ENCODE measurements around the gene KRT80.

Gene KRT80

DNA sequence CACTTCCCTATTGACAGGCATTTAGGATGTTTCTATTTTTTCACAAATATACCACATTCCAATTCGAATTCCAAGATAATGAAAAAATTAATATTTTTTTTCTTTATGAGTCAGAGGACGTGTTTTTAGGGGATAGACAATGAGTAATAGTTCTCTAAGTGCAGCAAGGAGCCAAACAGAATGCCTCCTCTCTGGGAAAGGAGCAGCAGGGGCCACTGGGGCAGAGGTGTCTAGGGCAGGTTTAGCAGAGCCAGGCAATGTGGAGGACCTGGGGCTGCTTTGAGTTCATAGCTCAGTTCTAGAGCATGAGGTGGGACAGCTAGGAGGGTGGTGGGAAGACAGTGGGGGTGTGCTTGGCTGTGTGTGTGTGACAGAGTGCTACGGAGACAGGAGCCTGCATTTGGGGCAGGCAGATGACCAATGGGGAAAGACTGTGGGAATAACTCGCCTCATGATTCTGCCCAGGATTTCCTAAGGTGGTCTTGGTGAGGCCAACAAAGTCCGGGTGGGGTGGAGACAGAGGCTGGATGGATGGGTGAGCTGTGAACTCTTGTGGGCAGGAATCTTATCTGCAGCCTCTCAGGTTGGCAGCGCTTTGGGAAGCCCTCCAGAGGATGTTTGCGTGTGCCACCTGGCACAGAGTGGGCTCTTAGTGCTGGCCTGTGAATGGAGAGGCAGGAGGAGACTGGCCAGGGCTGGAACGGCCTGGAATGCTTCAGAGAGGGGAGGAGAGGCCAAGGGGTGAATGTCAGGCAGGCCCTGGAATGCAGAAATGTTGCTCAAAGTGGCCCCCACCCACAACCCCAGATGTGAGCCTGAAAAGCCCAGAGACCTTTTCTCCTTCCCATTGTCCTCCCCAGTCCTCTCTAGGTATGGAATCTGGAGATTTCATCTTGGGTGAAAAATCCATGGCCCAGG lies 38.8 kb upstream of the KRT80 start:
- Histone ChIP-seq H3K27ac (peak overlapping the region in 10 of 21 experiments; percentile 11 to 71 (median 58)), H3K4me3 (no peak overlapping the region)

DNA sequence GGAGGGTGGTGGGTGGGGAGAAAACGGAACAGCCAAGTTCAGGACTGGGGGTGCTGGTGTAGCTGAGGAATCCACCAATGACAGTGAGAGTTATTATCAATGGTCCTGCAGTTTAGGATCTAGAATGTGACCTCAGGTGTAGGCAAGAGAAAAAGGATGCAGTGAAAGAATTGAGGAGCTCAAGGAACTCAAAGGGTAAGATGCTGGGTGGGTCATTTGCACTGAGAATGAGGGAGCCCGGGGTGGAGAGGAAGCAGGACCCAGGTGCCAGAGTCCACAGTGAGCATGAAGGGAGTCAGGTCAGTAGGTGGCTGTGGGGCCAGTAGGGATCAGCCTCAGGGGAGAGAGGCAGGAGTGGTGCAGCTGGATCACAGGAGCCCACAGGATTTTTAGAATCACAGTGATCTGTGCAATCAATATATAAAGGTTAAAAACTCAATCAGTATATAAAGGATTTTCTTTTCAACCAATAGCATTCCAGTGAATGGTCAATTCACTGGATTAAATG lies 38.1 kb upstream of the KRT80 start:
- no peak overlapping the region for H3K27ac ChIP-seq
- no peak overlapping the region for H3K4me3 ChIP-seq

DNA sequence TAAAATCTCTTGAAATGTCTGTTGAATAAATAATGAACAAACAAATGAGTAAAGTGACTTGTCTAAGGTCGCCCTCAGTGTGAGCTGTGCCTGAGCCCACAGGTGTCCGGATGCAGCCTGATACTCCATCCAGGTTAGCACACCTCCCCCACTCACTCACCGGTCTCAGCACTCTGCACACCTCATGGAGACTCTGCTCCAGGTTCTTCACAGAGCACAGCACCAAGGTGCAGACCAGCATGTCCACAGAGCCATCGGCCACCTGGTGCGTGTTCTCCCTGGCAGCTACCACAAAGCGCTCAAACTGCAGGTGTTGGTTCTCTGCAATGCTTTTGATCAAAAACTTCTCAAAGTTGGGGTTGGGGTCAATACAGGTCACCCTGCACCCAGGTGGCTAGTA lies 37.1 kb upstream of the KRT80 start:
- H3K4me3 ChIP-seq: no peak overlapping the region
- no peak overlapping the region for H3K27ac ChIP-seq

DNA sequence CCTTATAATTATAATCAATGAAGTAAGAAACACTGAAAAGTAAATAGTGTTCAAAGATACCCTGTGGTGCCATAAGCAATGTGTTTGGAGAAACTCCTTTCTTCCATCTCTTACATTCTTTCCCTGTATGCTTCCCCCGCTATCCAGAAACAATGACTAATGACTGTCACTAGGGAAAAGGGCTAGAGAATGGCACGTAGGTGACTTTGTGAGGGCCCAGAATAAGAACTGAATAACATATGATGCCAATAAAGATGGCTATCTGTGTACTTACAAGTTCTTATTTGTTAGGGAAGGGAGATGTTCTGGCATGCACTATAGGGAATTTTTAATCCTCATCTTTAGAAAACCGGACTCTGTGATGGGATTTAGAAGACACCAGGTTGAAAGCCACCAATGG lies 36.6 kb upstream of the KRT80 start:
- no peak overlapping the region for H3K27ac ChIP-seq
- no peak overlapping the region for H3K4me3 ChIP-seq

DNA sequence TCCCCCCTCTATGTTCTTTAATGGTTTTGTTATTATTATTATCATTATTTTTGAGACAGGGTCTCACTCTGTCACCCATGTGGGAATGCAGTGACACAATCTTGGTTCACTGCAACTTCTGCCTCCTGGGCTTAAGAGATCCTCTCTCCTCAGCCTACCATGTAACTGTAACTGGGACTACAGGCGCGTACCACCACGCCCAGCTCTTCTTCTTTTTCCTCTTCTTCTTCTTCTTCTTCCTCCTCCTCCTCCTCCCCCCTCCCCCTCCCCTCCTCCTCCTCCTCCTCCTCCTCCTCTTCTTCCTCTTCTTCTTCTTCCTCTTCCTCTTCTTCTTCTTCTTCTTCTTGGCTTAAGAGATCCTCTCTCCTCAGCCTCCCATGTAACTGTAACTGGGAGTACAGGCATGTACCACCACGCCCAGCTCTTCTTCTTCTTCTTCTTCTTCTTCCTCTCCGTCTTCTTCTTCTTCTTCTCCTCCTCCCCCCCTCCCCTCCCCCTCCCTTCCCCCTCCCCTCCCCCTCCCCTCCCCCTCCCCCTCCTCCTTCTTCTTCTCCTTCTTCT lies 35.9 kb upstream of the KRT80 start:
- no peak overlapping the region for H3K4me3 ChIP-seq
- H3K27ac ChIP-seq: no peak overlapping the region

DNA sequence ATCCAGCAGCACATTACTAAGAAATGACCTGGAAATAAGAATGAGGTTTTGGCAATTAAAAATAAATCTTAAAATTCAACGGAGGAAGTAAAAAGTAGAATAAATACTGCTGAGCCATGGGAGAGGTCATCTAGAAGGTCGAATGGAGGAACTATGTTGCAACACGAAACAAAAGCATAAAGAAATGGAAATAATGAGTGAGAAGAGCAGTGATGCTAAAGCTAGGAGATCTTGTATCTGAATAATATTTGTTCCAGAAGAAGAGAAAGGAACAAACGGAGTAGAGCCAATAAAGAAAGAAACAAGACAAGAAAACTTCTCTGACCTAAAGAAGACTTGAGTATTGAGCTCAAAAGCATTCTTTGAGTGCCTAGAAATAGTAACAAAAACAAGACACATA lies 34.6 kb upstream of the KRT80 start:
- H3K27ac ChIP-seq: no peak overlapping the region

DNA sequence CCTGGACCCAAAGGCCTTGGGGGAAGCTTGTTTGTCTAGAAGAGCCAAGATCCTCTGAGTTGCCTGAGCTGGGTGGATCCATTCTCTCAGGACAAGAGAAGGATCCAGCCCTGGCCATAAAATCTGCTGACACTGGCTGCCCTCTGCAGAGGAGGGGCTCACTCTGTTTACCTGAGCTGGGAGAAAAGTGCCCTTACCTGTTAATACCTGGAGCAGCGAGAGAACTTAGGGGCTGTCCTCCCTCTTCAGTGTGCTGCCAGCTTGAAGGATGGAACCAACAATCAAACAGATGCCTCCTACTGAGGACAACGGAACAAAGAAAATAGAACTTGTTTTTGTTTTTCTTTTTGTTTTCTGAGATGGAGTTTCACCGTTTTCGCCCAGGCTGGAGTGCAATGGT lies 33.9 kb upstream of the KRT80 start:
- Histone ChIP-seq H3K4me3 (no peak overlapping the region), H3K27ac (no peak overlapping the region)

More for the DNA sequence above, 34.6 kb upstream of the KRT80 start:
- H3K4me3 ChIP-seq: no peak overlapping the region

DNA sequence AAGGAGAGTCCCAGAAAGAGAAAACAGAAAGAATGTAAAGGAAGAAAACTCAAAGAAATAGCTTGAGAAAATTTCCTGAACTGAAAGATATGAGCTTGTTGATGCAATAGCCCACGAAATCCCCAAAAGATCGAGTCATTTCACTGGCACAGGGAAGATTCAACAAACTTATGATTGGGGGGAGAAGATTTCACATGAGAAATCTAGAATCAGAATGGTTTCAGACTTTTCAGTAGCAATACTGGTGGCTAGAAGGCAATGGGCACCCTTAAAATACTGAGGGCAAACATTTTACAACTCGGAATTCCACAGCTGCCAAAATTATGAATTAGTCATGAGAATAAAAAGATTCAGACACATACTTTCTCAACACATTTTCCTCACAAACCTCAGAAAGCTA lies 32.3 kb upstream of the KRT80 start:
- Histone ChIP-seq H3K27ac (no peak overlapping the region), H3K4me3 (no peak overlapping the region)

DNA sequence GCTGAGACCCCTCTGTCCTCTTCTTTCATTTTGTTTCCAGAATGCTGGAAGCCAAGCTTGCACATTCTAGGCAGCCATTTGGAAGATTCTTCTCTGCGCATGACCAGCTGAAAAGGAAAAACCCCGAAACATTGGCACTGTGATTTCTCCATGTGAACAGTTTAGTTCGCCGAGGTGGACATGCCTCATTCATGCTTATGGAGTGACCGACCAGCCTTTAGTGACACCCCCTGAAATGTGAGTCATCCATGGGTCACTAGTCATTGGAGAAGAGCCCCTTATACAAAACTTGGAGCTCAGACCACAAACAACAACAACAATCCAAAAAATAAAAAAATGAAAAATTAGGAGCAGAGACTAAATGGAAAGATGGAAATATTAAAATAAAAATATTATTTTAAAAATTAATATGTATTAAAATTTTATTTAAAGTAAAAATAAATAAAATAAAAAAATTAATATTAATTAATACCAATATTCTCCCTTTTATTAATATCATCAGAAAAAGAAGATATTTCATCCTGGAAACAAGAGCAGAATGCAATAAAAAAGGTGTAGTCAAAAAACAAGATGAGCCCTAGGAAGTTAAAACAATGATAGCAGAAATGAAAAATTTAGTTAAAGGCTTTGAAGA lies 31.7 kb upstream of the KRT80 start:
- Histone ChIP-seq H3K27ac (no peak overlapping the region), H3K4me3 (no peak overlapping the region)

DNA sequence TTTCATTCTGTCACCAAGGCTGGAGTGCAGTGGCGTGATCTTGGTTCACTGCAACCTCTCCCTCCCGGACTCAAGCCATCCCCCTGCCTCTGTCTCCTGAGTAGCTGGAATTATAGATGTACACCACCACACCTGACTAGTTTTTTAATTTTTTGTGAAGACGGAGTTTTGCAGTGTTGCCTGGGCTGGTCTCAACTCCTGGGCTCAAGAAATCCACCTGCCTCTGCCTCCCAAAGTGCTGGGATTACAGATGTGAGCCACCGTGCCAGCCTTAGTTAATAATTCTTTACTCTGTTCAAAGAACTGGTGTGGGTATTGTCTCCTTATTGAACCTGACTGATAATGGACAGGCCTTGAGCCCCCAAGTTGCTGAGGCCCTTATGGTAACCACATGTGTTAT lies 30.9 kb upstream of the KRT80 start:
- Histone ChIP-seq H3K4me3 (no peak overlapping the region), H3K27ac (no peak overlapping the region)

DNA sequence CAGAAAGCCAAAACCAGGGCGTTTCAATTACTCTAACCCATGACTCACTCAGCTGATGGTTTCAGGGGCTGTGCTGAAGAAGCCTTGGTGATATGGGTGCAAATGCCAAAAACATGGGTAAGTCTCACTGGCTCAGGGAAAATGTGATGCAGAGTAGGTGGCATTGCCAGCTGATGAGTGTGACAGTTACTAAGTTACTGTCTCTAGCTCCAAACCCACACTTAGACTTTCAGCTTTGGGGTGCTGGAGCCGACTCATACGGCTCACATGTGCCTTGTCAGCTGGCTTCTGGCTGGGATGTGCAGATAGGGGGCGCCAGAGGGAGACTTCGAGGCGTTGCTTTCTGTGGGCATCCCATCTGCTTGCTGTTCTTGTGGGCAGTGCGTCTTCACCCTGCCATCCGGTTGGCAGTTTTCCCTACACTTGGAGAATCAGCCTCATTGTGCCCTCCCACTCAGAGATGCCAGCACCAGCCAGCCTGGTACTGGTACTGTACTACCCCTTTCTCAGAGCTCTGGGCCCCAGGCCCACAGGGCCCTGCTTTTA lies 30.2 kb upstream of the KRT80 start:
- Histone ChIP-seq H3K27ac (peak overlapping the region in 3 of 21 experiments; percentile 6 to 32 (median 14)), H3K4me3 (no peak overlapping the region)

DNA sequence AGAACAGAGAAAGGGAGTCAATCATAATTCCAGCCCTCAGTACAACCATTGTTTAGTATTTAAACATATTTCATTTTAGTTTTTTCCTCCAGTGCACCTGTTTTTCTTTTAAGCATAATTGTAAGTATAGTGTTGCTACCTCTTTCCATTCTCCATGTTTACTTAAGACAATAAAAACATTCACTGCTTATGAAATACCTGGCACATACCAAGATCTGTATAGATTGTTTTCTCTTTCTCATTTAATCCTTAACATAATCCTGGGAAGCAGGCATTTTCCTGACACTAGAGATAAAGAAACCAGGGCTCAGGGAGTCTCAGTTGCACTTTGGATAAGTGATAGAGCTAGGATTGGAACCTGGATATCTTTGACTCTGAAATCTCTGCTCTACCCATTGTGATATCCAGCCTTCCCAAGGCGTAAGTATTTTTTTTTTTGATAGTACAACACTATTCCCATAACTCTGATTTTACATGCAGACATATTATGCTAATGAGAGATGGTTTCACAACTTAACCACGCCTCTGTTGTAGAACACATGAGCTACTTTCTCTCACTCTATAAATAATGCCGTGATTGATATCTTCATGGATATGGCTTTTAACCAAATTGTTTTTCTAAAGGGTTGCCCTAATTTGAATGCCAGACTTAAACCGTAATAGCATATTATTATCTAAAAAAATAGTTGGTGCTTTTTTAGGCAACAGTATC lies 29.4 kb upstream of the KRT80 start:
- peak overlapping the region in 1 of 21 experiments; percentile 19 for H3K27ac ChIP-seq
- H3K4me3 ChIP-seq: no peak overlapping the region

DNA sequence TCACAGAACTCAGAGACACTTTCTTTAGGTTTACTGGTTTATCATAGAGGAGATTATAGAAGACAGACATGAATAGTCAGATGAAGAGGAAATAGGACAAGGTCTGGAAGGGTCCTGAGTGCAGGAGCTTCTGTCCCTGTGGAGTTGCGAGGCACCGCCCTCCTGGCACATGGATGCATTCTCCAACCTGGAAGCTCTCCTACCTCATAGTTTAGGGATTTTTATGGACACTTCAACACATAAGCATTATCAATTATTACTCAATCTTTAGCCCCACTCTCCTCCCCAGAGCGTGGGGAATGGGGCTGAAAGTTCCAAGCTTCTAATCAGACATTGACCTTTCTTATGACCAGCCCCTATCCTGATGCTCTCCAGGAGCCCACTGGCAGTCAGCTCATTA lies 28.7 kb upstream of the KRT80 start:
- no peak overlapping the region for H3K4me3 ChIP-seq
- H3K27ac ChIP-seq: no peak overlapping the region

DNA sequence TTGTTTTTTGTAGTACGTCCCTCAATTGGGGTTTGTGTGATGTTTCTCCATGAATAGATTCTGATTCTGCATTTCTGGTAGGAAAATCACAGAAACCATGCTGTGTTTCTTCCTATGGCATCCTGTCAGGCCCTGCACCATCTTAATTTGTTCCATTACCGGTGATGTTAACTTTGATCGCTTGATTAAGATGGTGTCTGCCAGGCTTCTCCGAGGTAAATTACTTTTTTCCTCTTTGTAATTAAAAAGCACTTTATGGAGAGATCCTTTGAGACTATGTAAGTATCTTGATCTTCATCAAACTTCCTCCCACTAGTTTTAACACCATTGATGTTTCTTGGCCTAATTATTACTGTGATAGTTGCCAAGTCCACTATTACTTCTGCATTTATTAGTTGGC lies 26.2 kb upstream of the KRT80 start:
- peak overlapping the region in 14 of 21 experiments; percentile 9 to 76 (median 46) for H3K27ac ChIP-seq
- no peak overlapping the region for H3K4me3 ChIP-seq

DNA sequence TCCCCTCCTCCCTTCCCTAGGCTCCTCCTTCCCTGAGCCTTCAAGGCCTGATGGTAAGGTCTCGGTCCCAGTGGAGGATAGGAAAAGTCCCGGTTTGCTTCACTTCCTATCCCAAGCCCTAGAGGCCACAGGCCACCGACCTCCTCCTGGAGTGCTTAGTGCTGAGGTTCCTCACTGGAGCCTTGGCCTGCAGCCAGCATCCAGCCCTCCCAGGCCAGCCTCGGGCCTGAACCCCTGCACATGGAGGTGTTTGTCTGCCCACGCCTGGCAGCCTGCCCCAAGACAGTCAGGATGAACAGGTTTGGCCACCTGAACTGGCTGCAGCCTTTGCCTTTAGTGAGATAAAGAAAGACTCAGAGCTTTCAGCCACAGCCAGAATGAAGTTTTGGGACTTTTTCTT lies 25.4 kb upstream of the KRT80 start:
- Histone ChIP-seq H3K4me3 (no peak overlapping the region), H3K27ac (peak overlapping the region in 14 of 21 experiments; percentile 9 to 76 (median 41))

DNA sequence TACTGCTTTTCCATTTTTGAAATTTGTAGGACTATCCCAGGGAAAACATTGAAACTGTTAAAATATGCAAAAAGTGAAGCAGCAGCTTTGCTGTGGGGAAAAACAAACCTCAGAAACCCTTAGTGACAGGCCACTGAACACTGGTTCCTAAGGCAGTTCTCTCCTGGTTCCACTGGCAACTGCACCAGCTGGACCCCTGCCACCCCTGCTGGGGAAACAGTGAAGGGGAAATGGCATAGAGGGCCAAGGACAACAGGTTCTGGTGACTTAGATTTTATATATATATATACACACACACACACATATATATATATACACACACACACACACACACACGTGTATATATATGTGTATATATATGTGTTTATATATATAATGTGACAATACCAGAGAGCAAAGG lies 25.0 kb upstream of the KRT80 start:
- peak overlapping the region in 6 of 21 experiments; percentile 17 to 76 (median 48) for H3K27ac ChIP-seq

DNA sequence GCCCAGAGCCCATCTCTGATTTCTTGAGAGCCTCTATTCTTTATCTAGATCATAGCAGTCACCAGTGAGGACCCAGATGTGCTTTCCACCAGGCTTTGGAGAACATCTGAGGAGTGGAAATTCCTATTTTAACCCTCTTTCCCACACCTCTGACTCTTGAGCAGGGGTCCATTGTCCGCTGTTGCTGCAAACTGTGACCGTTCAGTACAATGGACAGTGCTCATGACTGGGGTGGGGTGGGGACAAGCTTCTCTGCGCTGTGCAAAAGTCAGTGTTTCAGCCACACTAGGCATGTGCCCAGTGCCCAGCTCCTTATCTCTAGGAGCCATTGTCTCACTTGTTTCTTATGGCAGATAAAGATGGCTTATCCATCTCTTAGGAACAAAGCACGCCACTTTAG lies 24.3 kb upstream of the KRT80 start:
- Histone ChIP-seq H3K27ac (peak overlapping the region in 1 of 21 experiments; percentile 32), H3K4me3 (no peak overlapping the region)

More for the DNA sequence above, 25.0 kb upstream of the KRT80 start:
- H3K4me3 ChIP-seq: no peak overlapping the region

DNA sequence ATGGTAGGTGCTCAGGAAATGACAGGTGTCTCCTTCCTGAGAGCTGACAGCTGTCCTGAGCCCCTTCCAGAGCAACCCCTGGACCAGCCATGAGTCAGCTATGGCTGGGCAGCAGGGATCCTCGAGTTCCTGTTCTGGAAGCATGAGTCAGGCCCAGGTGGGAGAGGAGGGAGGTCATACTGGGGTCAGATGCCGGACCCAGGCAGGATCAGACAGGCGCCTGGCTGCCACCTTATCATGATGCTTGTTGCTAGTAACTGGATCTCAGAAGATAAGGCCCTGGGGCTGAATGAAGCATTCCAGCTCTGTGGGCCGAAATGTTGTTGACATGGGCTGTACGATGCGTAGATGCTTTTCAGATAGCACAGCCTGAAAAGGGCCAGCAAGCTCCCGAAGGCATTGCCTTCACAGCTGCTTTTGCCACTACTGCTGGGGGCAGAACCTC lies 23.8 kb upstream of the KRT80 start:
- H3K27ac ChIP-seq: peak overlapping the region in 2 of 21 experiments; percentile 32 to 35

DNA sequence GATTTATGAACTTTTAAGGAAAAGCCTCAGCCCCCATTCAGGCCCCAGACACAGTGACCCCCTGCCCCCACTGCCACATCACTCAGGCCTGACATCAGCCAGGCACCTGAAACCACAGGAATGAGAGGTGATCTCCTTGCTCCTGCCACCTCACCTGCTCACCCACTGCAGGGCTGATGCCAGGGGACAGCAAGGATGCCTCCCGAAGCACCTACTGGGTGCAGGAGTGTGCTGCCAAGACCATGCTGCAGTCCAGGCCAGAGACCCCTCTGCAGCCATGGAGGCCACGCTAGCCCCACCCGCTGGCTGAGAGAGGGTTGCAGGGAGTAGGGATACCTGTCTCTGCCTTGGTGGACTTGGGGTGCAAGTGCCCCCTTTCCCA lies 22.6 kb upstream of the KRT80 start:
- H3K4me3 ChIP-seq: no peak overlapping the region
- H3K27ac ChIP-seq: no peak overlapping the region

More for the DNA sequence above, 23.8 kb upstream of the KRT80 start:
- H3K4me3 ChIP-seq: no peak overlapping the region
